ENCODE measurements around the gene KCNG4.

Gene KCNG4

GRCh38 chr16:84181144-84181915 lies 58.5 kb downstream of the KCNG4 start:
- no peak for DNase-seq

- DNase-seq, result no peak
Measured at GRCh38 chr16:84180519-84181140, 59.2 kb downstream of the KCNG4 start.

GRCh38 chr16:84179612-84180320 lies 60.0 kb downstream of the KCNG4 start:
- DNase-seq, result no peak

GRCh38 chr16:84178892-84179611 lies 60.8 kb downstream of the KCNG4 start:
- no peak for DNase-seq

- no peak for DNase-seq
Measured at GRCh38 chr16:84178146-84178765, 61.6 kb downstream of the KCNG4 start.

- no peak for DNase-seq
Measured at GRCh38 chr16:84177741-84178073, 62.1 kb downstream of the KCNG4 start.

- DNase-seq, result no peak
Measured at GRCh38 chr16:84176192-84177053, 63.4 kb downstream of the KCNG4 start.

GRCh38 chr16:84175350-84176081 lies 64.3 kb downstream of the KCNG4 start:
- DNase-seq, result no peak

GRCh38 chr16:84174396-84174795 lies 65.4 kb downstream of the KCNG4 start:
- no peak for DNase-seq

GRCh38 chr16:84169765-84170310 lies 70.0 kb downstream of the KCNG4 start:
- DNase-seq, result no peak
